VCaP (cell line): ENCODE measurements around the gene DRAXIN.

ENCODE experiments used
- H3K27ac ChIP-seq: fragments of 450-650 bp; 2 replicates; pipeline ENCODE4 v1.5.1; 2017
- CTCF ChIP-seq: fragments of 450-650 bp; conservative IDR thresholded peaks from 2 replicates; pipeline ENCODE4 v1.5.1; 2017; ENCODE audit warnings: mild to moderate bottlenecking, moderate library complexity

The DRAXIN gene

GRCh38 chr1:11759791-11760190 lies 68.3 kb downstream of the DRAXIN start:
- TF ChIP-seq CTCF, result no peak
- H3K27ac ChIP-seq, result no peak overlapping the region

- H3K27ac ChIP-seq, result no peak overlapping the region
- no peak for TF ChIP-seq CTCF
Measured at GRCh38 chr1:11761285-11761684, 69.8 kb downstream of the DRAXIN start.

- H3K27ac ChIP-seq, result no peak within 1 kb of the TSS
- TF ChIP-seq CTCF, result no peak
Measured at GRCh38 chr1:11761988-11762406, 70.5 kb downstream of the DRAXIN start, which contains the start of gene C1orf167. Gene C1orf167, plus strand, starts transcription at chr1:11762193. Its CDS starts 2,208 bp downstream, at chr1:11764401.

- no peak overlapping the region; the same call in 1 of the 2 replicates for H3K27ac ChIP-seq
- TF ChIP-seq CTCF, result no peak
Measured at GRCh38 chr1:11764115-11764514, 72.6 kb downstream of the DRAXIN start.

GRCh38 chr1:11764519-11764918 lies 73.0 kb downstream of the DRAXIN start:
- TF ChIP-seq CTCF, result no peak
- H3K27ac ChIP-seq, result no peak overlapping the region; the same call in 1 of the 2 replicates

GRCh38 chr1:11765661-11766428 lies 74.3 kb downstream of the DRAXIN start:
- TF ChIP-seq CTCF, result no peak

GRCh38 chr1:11766429-11766776 lies 74.9 kb downstream of the DRAXIN start:
- H3K27ac ChIP-seq, result no peak overlapping the region
- no peak for TF ChIP-seq CTCF

More at GRCh38 chr1:11765661-11766428, 74.3 kb downstream of the DRAXIN start:
- H3K27ac ChIP-seq, result no peak overlapping the region
